Posterior cingulate gyrus (tissue), 11 donors: ENCODE results near the gene TFF2.
A peak's percentile ranks its signal among the peaks of the same experiment; 100 is the strongest.

ENCODE experiments used
- DNase-seq, 10 donors: peaks; one replicate each; pipeline versions ENCODE4 v3.0.0 to v3.0.0-alpha.2; 2020 to 2021; ENCODE audit warnings: mixed read lengths in 3 of 10
- intact Hi-C: fragments of 100-400 bp; cut with DNase I; formaldehyde crosslinking; loops from one replicate; pipeline ENCODE4 v1.15.1; 2023

The TFF2 gene

GRCh38 chr21:42311816-42312625 is 38.8 kb downstream of the TFF2 start:
- DNase-seq: peak in 3 of 10 donors; percentile 54 to 68 (median 64)
- intact Hi-C loops: no loop called here

- intact Hi-C loops: no loop called here
- DNase-seq: peak in 2 of 10 donors; percentile 50 to 64
These were observed 39.6 kb downstream of the TFF2 start for GRCh38 chr21:42311160-42311559.

- intact Hi-C loops: no loop called here
These were observed 40.3 kb downstream of the TFF2 start for GRCh38 chr21:42310411-42311001.

GRCh38 chr21:42309753-42310213 is 41.0 kb downstream of the TFF2 start:
- DNase-seq: peak in 9 of 10 donors; percentile 30 to 94 (median 73)
- intact Hi-C loops: no loop called here

More at GRCh38 chr21:42310411-42311001, 40.3 kb downstream of the TFF2 start:
- DNase-seq: peak in 2 of 10 donors; percentile 41 to 74

- peak in 2 of 10 donors; percentile 70 to 73 for DNase-seq
- intact Hi-C loops: no loop called here
These were observed 41.7 kb downstream of the TFF2 start for GRCh38 chr21:42308914-42309752.

- DNase-seq: peak in 3 of 10 donors; percentile 41 to 76 (median 73)
- intact Hi-C loops: no loop called here
These were observed 42.5 kb downstream of the TFF2 start for GRCh38 chr21:42308161-42308913.

- intact Hi-C loops: no loop called here
- DNase-seq: peak in 1 of 10 donors; percentile 53
These were observed 43.7 kb downstream of the TFF2 start for GRCh38 chr21:42307106-42307505.

GRCh38 chr21:42306366-42307035 is 44.3 kb downstream of the TFF2 start:
- intact Hi-C loops: no loop called here
- DNase-seq: peak in 2 of 10 donors; percentile 48 to 70

- intact Hi-C loops: no loop called here
- peak in 3 of 10 donors; percentile 58 to 65 (median 61) for DNase-seq
These were observed 45.1 kb downstream of the TFF2 start for GRCh38 chr21:42305707-42306147.

GRCh38 chr21:42304556-42305454 is 46.0 kb downstream of the TFF2 start:
- intact Hi-C loops: no loop called here
- DNase-seq: peak in 3 of 10 donors; percentile 54 to 73 (median 69)

GRCh38 chr21:42303443-42303842 is 47.4 kb downstream of the TFF2 start:
- intact Hi-C loops: no loop called here

GRCh38 chr21:42302794-42303193 is 48.0 kb downstream of the TFF2 start:
- intact Hi-C loops: no loop called here
- peak in 2 of 10 donors; percentile 30 to 78 for DNase-seq

More at GRCh38 chr21:42303443-42303842, 47.4 kb downstream of the TFF2 start:
- no peak for DNase-seq

GRCh38 chr21:42302076-42302650 is 48.6 kb downstream of the TFF2 start:
- intact Hi-C loops: no loop called here
- DNase-seq: peak in 3 of 10 donors; percentile 42 to 75 (median 69)

GRCh38 chr21:42301371-42302075 is 49.3 kb downstream of the TFF2 start:
- peak in 3 of 10 donors; percentile 57 to 65 (median 65) for DNase-seq
- intact Hi-C loops: no loop called here

- intact Hi-C loops: no loop called here
- DNase-seq: peak in 3 of 10 donors; percentile 2 to 73 (median 72)
These were observed 49.8 kb downstream of the TFF2 start for GRCh38 chr21:42300956-42301355.

- intact Hi-C loops: no loop called here
- DNase-seq: peak in 2 of 10 donors; percentile 8 to 45
These were observed 50.7 kb downstream of the TFF2 start for GRCh38 chr21:42300045-42300583.
